HepG2 (cell line): Measurements from ENCODE around the gene CIAPIN1. TPM values are rescaled to one million over a fixed set of nuclear protein-coding genes. Genes with fewer than 3 reads are reported as not detected.

Experiments
- ARNT ChIP-seq: fragments of 450-650 bp; IDR thresholded peaks from 2 replicates; pipeline ENCODE4 v1.6.1; 2017
- DMAP1 ChIP-seq: IDR thresholded peaks from 2 replicates; pipeline ENCODE4 v1.6.1; 2016
- HNRNPL ChIP-seq: fragments of 200-400 bp; formaldehyde crosslinking; IDR thresholded peaks from 2 replicates; pipeline ENCODE4 v1.6.1; 2017; ENCODE audit warnings: mild to moderate bottlenecking, low read depth, low read length
- KDM1A ChIP-seq: IDR thresholded peaks from 2 replicates; pipeline ENCODE4 v1.6.1; 2016; ENCODE audit warnings: missing compliant biosample characterization
- KLF11 ChIP-seq: IDR thresholded peaks from 2 replicates; pipeline ENCODE4 v1.6.1; 2016; ENCODE audit warnings: missing compliant biosample characterization
- MEF2D ChIP-seq: sonication (generic); formaldehyde crosslinking; IDR thresholded peaks from 2 replicates; pipeline ENCODE4 v1.5.1; 2020; ENCODE audit warnings: mild to moderate bottlenecking, missing genetic modification reagents
- PRMT3 ChIP-seq: sonication (generic); formaldehyde crosslinking; IDR thresholded peaks from 2 replicates; pipeline ENCODE4 v1.8.1; 2022; ENCODE audit warnings: low read depth, mild to moderate bottlenecking, moderate library complexity, missing genetic modification reagents, borderline replicate concordance
- RNF2 ChIP-seq: fragments of 450-650 bp; conservative IDR thresholded peaks from 2 replicates; pipeline ENCODE4 v1.6.1; 2016; ENCODE audit warnings: low read depth
- SP1 ChIP-seq, 2 experiments: fragments of 450-650 bp in 1 of 2; sonication (generic) in 1 of 2; formaldehyde crosslinking in 1 of 2; IDR thresholded peaks; 2 replicates each; pipeline versions ENCODE4 v1.4.0 to v1.6.1; 2016 to 2020; ENCODE audit warnings: missing genetic modification reagents in 1 of 2
- ZC3H13 ChIP-seq: sonication (generic); formaldehyde crosslinking; IDR thresholded peaks from 2 replicates; pipeline ENCODE4 v1.8.1; 2023; ENCODE audit warnings: mild to moderate bottlenecking, missing genetic modification reagents, moderate library complexity
- ZFAT ChIP-seq: sonication (generic); formaldehyde crosslinking; conservative IDR thresholded peaks from 2 replicates; pipeline ENCODE4 v1.8.1; 2023; ENCODE audit warnings: missing genetic modification reagents, inconsistent platforms
- ZNF251 ChIP-seq: sonication (generic); formaldehyde crosslinking; IDR thresholded peaks from 2 replicates; pipeline ENCODE4 v1.9.0; 2021; ENCODE audit warnings: mild to moderate bottlenecking, missing genetic modification reagents
- ZNF253 ChIP-seq: sonication (generic); formaldehyde crosslinking; IDR thresholded peaks from 2 replicates; pipeline ENCODE4 v1.8.0; 2022; ENCODE audit warnings: mild to moderate bottlenecking, missing genetic modification reagents, borderline replicate concordance
- ZNF629 ChIP-seq: sonication (generic); formaldehyde crosslinking; conservative IDR thresholded peaks from 2 replicates; pipeline ENCODE4 v1.5.0; 2020; ENCODE audit warnings: missing genetic modification reagents
- ZNF674 ChIP-seq: sonication (generic); formaldehyde crosslinking; IDR thresholded peaks from 2 replicates; pipeline ENCODE4 v1.5.0; 2020; ENCODE audit warnings: low read depth, mild to moderate bottlenecking, missing genetic modification reagents
- ZNF775 ChIP-seq: sonication (generic); formaldehyde crosslinking; IDR thresholded peaks from 2 replicates; pipeline ENCODE4 v1.4.0; 2020; ENCODE audit warnings: missing genetic modification reagents, mild to moderate bottlenecking, moderate library complexity, borderline replicate concordance
- ZNF891 ChIP-seq: sonication (generic); formaldehyde crosslinking; IDR thresholded peaks from 2 replicates; pipeline ENCODE4 v1.5.0; 2020; ENCODE audit warnings: mild to moderate bottlenecking, missing genetic modification reagents
- ZZZ3 ChIP-seq: sonication (generic); formaldehyde crosslinking; IDR thresholded peaks from 2 replicates; pipeline ENCODE4 v1.4.0; 2020; ENCODE audit warnings: missing genetic modification reagents, mild to moderate bottlenecking, borderline replicate concordance
- polyA plus RNA-seq, 8 experiments: library from polyadenylated mRNA; depleted of rRNA in 3 of 8; stranded (reverse) in 7 of 8; unstranded in 1 of 8; fragments of >200 nt; fragmentation: Illumina TruSeq in 4 of 8; extraction: Trizol in 4 of 8; gene quantifications; 2 replicates each; pipeline versions ENCODE4 v1.2.1 to v1.2.3, GENCODE V29; 2011 to 2016; ENCODE audit warnings: low read depth in 4 of 8, missing spikeins in 1 of 8, mixed read lengths in 1 of 8; ENCODE audit not compliant: insufficient read depth in 1 of 8
- total RNA-seq, 5 experiments: library from RNA; depleted of rRNA; stranded (reverse); fragments of >200 nt; fragmentation: Illumina TruSeq; extraction: Trizol; gene quantifications; 2 replicates each; pipeline ENCODE4 v1.2.3, GENCODE V29; 2016; ENCODE audit warnings: low read depth in 1 of 5
- TF ChIP-seq, protein P1 (sequence below): sonication (generic); formaldehyde crosslinking; IDR thresholded peaks from 2 replicates; pipeline ENCODE4 v1.4.0; 2020; ENCODE audit warnings: missing genetic modification reagents, borderline replicate concordance
- TF ChIP-seq, protein P2 (sequence below): sonication (generic); formaldehyde crosslinking; IDR thresholded peaks from 2 replicates; pipeline ENCODE4 v1.8.1; 2023; ENCODE audit warnings: mild to moderate bottlenecking, missing genetic modification reagents
- TF ChIP-seq, protein P3 (sequence below): IDR thresholded peaks from 2 replicates; pipeline ENCODE4 v1.6.1; 2016; ENCODE audit warnings: low read depth, control low read depth
- TF ChIP-seq, protein P4 (sequence below): sonication (generic); formaldehyde crosslinking; IDR thresholded peaks from 2 replicates; pipeline ENCODE4 v1.4.0; 2020; ENCODE audit warnings: missing genetic modification reagents, borderline replicate concordance
- TF ChIP-seq, protein P5 (sequence below): sonication (generic); formaldehyde crosslinking; IDR thresholded peaks from 2 replicates; pipeline ENCODE4 v1.4.0; 2020; ENCODE audit warnings: missing genetic modification reagents

Gene CIAPIN1
- total and polyA plus RNA-seq, 2 of the 13 experiments (the other 11 are each of a cell fraction or from before 2014, with no cell fraction given), result 69.3 to 89.7 TPM

DNA sequence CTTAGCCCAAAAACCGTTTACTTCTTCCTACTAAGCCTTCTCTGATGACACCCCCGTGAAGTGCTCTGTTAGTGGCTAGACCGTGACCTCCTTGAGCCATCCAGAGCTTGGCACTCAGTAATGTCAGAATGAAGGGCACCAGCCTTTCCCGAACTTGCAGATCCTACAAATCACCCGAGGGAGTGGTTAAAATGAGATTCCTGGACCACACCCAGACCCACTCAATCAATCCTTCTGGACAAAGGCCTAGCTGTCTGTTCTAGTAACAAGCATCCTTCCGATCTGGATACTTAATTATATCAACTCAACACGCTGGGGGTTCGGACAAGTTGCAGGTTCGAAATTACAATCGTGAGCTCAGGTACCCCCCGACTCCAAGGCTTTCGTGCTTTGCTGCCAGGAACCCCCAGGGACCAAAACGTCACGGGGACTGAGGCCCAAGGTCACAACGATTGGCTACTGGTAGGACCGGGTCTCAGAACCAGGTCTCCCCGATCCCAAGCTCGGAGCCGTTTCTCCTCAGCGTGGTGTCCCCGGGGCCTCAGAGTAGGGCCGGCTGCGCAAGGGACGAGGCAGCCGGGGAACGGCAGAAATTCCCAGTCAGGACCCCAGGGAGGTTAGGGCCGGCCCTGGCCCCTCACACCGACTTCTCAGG lies 527 bp downstream of the CIAPIN1 start (continued):
- TF ChIP-seq ZNF251 (CRISPR knock-in tag), result no peak
- no peak; the same call in 1 of the 2 replicates for TF ChIP-seq DMAP1 (CRISPR knock-in tag)
- TF ChIP-seq ZZZ3, result no peak
- no peak for TF ChIP-seq RNF2
- TF ChIP-seq, protein P1, sequence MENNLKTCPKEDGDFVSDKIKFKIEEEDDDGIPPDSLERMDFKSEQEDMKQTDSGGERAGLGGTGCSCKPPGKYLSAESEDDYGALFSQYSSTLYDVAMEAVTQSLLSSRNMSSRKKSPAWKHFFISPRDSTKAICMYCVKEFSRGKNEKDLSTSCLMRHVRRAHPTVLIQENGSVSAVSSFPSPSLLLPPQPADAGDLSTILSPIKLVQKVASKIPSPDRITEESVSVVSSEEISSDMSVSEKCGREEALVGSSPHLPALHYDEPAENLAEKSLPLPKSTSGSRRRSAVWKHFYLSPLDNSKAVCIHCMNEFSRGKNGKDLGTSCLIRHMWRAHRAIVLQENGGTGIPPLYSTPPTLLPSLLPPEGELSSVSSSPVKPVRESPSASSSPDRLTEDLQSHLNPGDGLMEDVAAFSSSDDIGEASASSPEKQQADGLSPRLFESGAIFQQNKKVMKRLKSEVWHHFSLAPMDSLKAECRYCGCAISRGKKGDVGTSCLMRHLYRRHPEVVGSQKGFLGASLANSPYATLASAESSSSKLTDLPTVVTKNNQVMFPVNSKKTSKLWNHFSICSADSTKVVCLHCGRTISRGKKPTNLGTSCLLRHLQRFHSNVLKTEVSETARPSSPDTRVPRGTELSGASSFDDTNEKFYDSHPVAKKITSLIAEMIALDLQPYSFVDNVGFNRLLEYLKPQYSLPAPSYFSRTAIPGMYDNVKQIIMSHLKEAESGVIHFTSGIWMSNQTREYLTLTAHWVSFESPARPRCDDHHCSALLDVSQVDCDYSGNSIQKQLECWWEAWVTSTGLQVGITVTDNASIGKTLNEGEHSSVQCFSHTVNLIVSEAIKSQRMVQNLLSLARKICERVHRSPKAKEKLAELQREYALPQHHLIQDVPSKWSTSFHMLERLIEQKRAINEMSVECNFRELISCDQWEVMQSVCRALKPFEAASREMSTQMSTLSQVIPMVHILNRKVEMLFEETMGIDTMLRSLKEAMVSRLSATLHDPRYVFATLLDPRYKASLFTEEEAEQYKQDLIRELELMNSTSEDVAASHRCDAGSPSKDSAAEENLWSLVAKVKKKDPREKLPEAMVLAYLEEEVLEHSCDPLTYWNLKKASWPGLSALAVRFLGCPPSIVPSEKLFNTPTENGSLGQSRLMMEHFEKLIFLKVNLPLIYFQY, result no peak; the same call in 1 of the 2 replicates
- TF ChIP-seq ARNT, result no peak
- no peak for TF ChIP-seq ZFAT (CRISPR knock-in tag)
- TF ChIP-seq ZNF253, result no peak
- TF ChIP-seq HNRNPL, result 0 out of 2 replicates have a peak, but pooled peaks have one; percentile 52
- peak; percentile 28; the same call in 1 of the 2 replicates for TF ChIP-seq KLF11
- no peak for TF ChIP-seq KDM1A (CRISPR knock-in tag)
- TF ChIP-seq ZNF775 (CRISPR knock-in tag), result no peak
- TF ChIP-seq, protein P2, sequence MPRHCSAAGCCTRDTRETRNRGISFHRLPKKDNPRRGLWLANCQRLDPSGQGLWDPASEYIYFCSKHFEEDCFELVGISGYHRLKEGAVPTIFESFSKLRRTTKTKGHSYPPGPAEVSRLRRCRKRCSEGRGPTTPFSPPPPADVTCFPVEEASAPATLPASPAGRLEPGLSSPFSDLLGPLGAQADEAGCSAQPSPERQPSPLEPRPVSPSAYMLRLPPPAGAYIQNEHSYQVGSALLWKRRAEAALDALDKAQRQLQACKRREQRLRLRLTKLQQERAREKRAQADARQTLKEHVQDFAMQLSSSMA (CRISPR knock-in tag), result 0 out of 2 replicates have a peak, but pooled peaks have one; percentile 62
- no peak for TF ChIP-seq SP1 (IDR thresholded peaks at IDR 0.05)
- peak; percentile 29; the same call in 1 of the 2 replicates for TF ChIP-seq SP1 (CRISPR knock-in tag; IDR thresholded peaks at IDR 0.05)
- TF ChIP-seq PRMT3 (CRISPR knock-in tag), result no peak
- no peak for TF ChIP-seq ZNF629 (CRISPR knock-in tag)
- TF ChIP-seq MEF2D, result no peak
- peak; percentile 54 for TF ChIP-seq ZNF891 (CRISPR knock-in tag)
- TF ChIP-seq, protein P3, sequence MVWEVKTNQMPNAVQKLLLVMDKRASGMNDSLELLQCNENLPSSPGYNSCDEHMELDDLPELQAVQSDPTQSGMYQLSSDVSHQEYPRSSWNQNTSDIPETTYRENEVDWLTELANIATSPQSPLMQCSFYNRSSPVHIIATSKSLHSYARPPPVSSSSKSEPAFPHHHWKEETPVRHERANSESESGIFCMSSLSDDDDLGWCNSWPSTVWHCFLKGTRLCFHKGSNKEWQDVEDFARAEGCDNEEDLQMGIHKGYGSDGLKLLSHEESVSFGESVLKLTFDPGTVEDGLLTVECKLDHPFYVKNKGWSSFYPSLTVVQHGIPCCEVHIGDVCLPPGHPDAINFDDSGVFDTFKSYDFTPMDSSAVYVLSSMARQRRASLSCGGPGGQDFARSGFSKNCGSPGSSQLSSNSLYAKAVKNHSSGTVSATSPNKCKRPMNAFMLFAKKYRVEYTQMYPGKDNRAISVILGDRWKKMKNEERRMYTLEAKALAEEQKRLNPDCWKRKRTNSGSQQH (CRISPR knock-in tag), result no peak
- TF ChIP-seq, protein P4, sequence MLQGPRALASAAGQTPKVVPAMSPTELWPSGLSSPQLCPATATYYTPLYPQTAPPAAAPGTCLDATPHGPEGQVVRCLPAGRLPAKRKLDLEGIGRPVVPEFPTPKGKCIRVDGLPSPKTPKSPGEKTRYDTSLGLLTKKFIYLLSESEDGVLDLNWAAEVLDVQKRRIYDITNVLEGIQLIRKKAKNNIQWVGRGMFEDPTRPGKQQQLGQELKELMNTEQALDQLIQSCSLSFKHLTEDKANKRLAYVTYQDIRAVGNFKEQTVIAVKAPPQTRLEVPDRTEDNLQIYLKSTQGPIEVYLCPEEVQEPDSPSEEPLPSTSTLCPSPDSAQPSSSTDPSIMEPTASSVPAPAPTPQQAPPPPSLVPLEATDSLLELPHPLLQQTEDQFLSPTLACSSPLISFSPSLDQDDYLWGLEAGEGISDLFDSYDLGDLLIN (CRISPR knock-in tag), result no peak
- TF ChIP-seq ZC3H13 (CRISPR knock-in tag), result no peak
- TF ChIP-seq, protein P5, sequence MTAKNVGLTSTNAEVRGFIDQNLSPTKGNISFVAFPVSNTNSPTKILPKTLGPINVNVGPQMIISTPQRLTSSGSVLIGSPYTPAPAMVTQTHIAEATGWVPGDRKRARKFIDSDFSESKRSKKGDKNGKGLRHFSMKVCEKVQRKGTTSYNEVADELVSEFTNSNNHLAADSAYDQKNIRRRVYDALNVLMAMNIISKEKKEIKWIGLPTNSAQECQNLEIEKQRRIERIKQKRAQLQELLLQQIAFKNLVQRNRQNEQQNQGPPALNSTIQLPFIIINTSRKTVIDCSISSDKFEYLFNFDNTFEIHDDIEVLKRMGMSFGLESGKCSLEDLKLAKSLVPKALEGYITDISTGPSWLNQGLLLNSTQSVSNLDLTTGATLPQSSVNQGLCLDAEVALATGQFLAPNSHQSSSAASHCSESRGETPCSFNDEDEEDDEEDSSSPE, result no peak
- no peak for TF ChIP-seq ZNF674 (CRISPR knock-in tag)
